HG02642 (cell line): ENCODE data around the gene PCDHGB6.
"Not testable (repeated sequence)": the region's sequence is repeated elsewhere in the genome, so short reads cannot be mapped to it uniquely, and the experiment has no call there.

Source experiments
- ATAC-seq: cut with Tn5 transposase; IDR thresholded peaks from one replicate; pipeline ENCODE4 v1.9.1; 2021; ENCODE audit warnings: mild to moderate bottlenecking; ENCODE audit not compliant: unreplicated experiment, poor library complexity

The PCDHGB6 gene

GRCh38 chr5:141407790-141408505, at the start of gene PCDHGB6:
Gene PCDHGB6 (plus strand): TSS chr5:141408021. CDS start chr5:141408203, 182 bp downstream.
- ATAC-seq: peak; percentile 79

GRCh38 chr5:141359790-141360426, 47.9 kb upstream of the PCDHGB6 start, which contains the start of gene PCDHGB2:
Gene PCDHGB2 (plus strand): TSS chr5:141359994. CDS start chr5:141360136, 142 bp downstream.
- ATAC-seq: no peak

- ATAC-seq: no peak
These were observed 47.1 kb upstream of the PCDHGB6 start for GRCh38 chr5:141360685-141361084.

GRCh38 chr5:141362719-141363118, 45.1 kb upstream of the PCDHGB6 start:
- no peak for ATAC-seq

DNA sequence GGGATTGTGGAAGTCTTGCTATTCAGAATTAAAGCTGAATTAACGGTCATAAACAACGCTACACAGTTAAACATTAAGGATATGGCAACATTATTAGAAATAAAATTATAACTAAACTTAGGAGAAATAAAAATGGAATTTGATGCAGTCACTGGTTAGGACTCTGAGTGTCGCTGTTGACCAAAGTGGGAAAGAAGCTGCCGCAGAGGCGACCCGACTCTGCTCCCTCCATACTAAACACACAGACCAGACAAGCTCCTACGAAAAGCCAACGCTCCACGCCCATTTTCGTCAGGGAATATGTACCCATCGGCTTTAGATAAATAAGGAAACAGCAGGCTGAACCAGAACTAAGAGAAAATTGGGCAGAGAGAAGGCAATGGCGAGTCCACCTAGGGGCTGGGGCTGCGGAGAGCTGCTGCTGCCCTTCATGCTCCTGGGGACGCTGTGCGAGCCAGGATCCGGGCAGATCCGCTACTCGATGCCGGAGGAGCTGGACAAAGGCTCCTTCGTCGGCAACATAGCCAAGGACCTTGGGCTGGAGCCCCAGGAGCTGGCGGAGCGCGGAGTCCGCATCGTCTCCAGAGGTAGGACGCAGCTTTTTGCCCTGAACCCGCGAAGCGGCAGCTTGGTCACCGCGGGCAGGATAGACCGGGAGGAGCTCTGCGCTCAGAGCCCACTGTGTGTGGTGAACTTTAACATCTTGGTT, 43.7 kb upstream of the PCDHGB6 start, which contains the start of gene PCDHGA5:
Gene PCDHGA5 (plus strand): TSS at position 211 of the 709 bp plus-strand sequence. CDS start 169 bp downstream, at position 380.
- no peak for ATAC-seq

GRCh38 chr5:141366016-141366896, 41.6 kb upstream of the PCDHGB6 start:
- no peak for ATAC-seq

- ATAC-seq: peak; percentile 77
These were observed 37.6 kb upstream of the PCDHGB6 start, which contains the start of gene PCDHGB3 for GRCh38 chr5:141369994-141370848. Gene PCDHGB3 (plus strand): TSS chr5:141370242. CDS start chr5:141370395, 153 bp downstream.

GRCh38 chr5:141371572-141372475, 36.0 kb upstream of the PCDHGB6 start:
- no peak for ATAC-seq

DNA sequence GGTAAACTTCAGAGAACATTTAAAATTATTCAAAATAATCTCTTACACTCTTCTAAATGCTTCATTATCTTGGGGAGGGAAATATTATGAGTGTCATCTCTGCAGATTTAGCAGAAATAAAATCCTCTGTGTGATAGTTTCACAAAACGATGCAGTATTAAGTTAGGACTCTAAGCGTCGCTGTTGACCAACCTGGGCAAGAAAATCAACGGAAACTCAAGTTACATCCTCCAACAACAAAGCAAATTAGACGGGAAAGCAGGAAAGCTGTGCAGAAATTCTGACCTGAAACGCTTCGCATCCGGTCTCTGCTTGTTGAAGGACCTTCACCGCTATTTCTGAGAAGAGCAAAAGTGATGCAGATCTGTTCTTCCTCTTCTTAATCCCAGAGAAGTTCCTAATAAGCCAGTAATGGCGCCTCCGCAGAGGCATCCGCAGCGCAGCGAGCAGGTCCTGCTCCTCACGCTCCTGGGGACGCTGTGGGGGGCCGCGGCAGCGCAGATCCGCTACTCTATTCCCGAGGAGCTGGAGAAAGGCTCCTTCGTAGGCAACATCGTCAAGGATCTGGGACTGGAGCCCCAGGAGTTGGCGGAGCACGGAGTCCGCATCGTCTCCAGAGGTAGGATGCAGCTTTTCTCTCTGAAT, 34.0 kb upstream of the PCDHGB6 start, which contains the start of gene PCDHGA6:
Gene PCDHGA6 (plus strand): TSS at position 219 of the 645 bp plus-strand sequence. CDS start 193 bp downstream, at position 412.
- ATAC-seq: no peak

DNA sequence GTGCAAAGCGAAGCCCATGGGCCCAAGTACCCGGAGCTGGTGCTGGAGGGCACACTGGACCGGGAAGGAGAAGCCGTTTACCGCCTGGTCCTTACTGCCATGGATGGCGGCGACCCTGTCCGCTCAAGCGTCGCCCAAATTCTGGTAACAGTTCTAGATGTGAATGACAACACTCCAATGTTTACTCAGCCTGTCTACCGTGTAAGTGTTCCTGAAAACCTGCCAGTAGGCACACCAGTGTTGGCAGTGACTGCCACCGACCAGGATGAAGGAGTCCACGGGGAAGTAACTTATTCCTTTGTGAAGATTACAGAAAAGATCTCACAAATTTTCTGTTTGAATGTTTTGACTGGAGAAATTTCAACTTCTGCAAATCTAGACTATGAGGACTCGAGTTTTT, 33.2 kb upstream of the PCDHGB6 start:
- no peak for ATAC-seq

- ATAC-seq: not testable (repeated sequence)
These were observed 32.2 kb upstream of the PCDHGB6 start for GRCh38 chr5:141375444-141376155.

GRCh38 chr5:141382469-141383294, 25.1 kb upstream of the PCDHGB6 start, which contains the start of gene PCDHGA7:
Gene PCDHGA7 (plus strand): TSS chr5:141382742. CDS start chr5:141382900, 158 bp downstream.
- no peak for ATAC-seq

DNA sequence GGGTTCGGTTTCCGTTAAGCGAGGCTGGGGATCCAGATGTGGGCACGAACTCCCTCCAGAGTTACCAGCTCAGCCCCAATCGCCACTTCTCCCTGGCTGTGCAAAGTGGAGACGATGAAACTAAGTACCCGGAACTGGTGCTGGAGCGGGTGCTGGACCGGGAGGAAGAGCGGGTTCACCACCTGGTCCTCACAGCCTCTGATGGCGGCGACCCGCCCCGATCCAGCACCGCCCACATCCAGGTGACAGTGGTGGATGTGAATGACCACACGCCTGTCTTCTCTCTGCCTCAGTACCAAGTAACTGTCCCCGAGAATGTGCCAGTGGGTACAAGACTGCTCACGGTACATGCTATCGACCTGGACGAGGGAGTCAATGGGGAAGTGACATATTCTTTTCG, 24.5 kb upstream of the PCDHGB6 start:
- ATAC-seq: no peak

GRCh38 chr5:141384471-141385267, 23.2 kb upstream of the PCDHGB6 start:
- ATAC-seq: no peak
